NB4 (cell line): ENCODE data around the gene SLC2A9.

Experiments used
- MYC ChIP-seq: IDR thresholded peaks from 2 replicates; pipeline ENCODE4 v1.6.1; 2011; ENCODE audit warnings: low read depth, low read length
- POLR2A ChIP-seq: IDR thresholded peaks from 2 replicates; pipeline ENCODE4 v1.6.1; 2011; ENCODE audit warnings: mild to moderate bottlenecking; ENCODE audit not compliant: insufficient read length; ENCODE audit errors: extremely low read depth
- TF ChIP-seq, protein P1 (sequence below): IDR thresholded peaks from one replicate; pipeline ENCODE4 v1.5.1; 2012; ENCODE audit warnings: low read depth, low read length
- TF ChIP-seq, protein P2 (sequence below): IDR thresholded peaks from 2 replicates; pipeline ENCODE4 v1.6.1; 2011; ENCODE audit warnings: low read depth, low read length

DNA sequence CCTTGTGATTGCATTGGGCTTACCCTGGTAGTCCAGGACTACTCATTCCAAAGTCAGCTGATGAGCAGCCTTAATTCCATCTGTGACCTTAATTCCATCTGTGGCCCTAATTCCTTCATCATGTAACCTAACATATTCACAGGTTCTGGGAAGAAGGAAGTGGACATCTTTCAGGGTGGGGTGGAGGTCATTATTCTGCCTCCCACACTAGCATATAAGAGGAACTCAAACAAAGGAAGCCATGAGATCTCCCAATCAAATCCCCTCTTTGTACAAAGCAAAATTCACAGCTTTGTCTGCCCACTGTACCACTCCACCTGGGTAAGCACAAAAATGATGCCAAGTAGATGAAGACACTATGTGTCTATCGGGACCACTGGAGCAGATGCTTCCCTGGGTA lies 87.3 kb downstream of the SLC2A9 start:
- TF ChIP-seq, protein P1, sequence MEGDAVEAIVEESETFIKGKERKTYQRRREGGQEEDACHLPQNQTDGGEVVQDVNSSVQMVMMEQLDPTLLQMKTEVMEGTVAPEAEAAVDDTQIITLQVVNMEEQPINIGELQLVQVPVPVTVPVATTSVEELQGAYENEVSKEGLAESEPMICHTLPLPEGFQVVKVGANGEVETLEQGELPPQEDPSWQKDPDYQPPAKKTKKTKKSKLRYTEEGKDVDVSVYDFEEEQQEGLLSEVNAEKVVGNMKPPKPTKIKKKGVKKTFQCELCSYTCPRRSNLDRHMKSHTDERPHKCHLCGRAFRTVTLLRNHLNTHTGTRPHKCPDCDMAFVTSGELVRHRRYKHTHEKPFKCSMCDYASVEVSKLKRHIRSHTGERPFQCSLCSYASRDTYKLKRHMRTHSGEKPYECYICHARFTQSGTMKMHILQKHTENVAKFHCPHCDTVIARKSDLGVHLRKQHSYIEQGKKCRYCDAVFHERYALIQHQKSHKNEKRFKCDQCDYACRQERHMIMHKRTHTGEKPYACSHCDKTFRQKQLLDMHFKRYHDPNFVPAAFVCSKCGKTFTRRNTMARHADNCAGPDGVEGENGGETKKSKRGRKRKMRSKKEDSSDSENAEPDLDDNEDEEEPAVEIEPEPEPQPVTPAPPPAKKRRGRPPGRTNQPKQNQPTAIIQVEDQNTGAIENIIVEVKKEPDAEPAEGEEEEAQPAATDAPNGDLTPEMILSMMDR = no peak
- no peak for TF ChIP-seq POLR2A
- TF ChIP-seq, protein P2, sequence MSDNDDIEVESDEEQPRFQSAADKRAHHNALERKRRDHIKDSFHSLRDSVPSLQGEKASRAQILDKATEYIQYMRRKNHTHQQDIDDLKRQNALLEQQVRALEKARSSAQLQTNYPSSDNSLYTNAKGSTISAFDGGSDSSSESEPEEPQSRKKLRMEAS = no peak
- TF ChIP-seq MYC = no peak
